Vagina (tissue), 2 donors: Measurements from ENCODE around the gene ANKRD11. TPM values are rescaled to one million over a fixed set of nuclear protein-coding genes. Genes with fewer than 3 reads are reported as not detected.

Source experiments
- DNase-seq, 2 donors: peaks; one replicate each; pipeline ENCODE4 v3.0.0-alpha.2; 2017; ENCODE audit errors: extremely low spot score in 2 of 2
- H3K27ac ChIP-seq: fragments of 200-600 bp; sonication (generic); one replicate; pipeline ENCODE4 v1.5.1; 2019
- H3K27me3 ChIP-seq: fragments of 200-600 bp; sonication (generic); one replicate; pipeline ENCODE4 v1.5.1; 2019
- H3K36me3 ChIP-seq, 2 donors: fragments of 200-600 bp; sonication (generic); one replicate each; pipeline ENCODE4 v1.5.1; 2017 to 2019
- H3K4me1 ChIP-seq: fragments of 200-600 bp; sonication (generic); one replicate; pipeline ENCODE4 v1.5.1; 2019
- H3K4me3 ChIP-seq, 2 donors: fragments of 200-600 bp; sonication (generic); 1 replicate in 1 of 2; 2 replicates in 1 of 2; pipeline ENCODE4 v1.5.1; 2016 to 2019
- H3K9me3 ChIP-seq: fragments of 200-600 bp; sonication (generic); one replicate; pipeline ENCODE4 v1.5.1; 2019
- CTCF ChIP-seq, 3 experiments: fragments of 450-650 bp in 2 of 3; fragments of 200-600 bp in 1 of 3; sonication (generic) in 1 of 3; IDR thresholded peaks; one replicate each; pipeline ENCODE4 v1.5.1; 2017 to 2019; ENCODE audit warnings: antibody characterized with exemption in 3 of 3, mild to moderate bottlenecking in 2 of 3, moderate library complexity in 2 of 3
- POLR2A ChIP-seq, 2 donors: fragments of 450-650 bp; IDR thresholded peaks; one replicate each; pipeline ENCODE4 v1.6.1; 2017; ENCODE audit warnings: antibody characterized with exemption in 2 of 2, mild to moderate bottlenecking in 2 of 2, moderate library complexity in 2 of 2
- POLR2AphosphoS5 ChIP-seq, 2 donors: sonication (generic); formaldehyde crosslinking; IDR thresholded peaks; one replicate each; pipeline ENCODE4 v1.9.0; 2017; ENCODE audit warnings: antibody characterized with exemption in 2 of 2, mild to moderate bottlenecking in 2 of 2, low read depth in 1 of 2; ENCODE audit not compliant: insufficient read depth in 1 of 2
- intact Hi-C: fragments of 100-400 bp; cut with DNase I; formaldehyde crosslinking; loops from one replicate; pipeline ENCODE4 v1.15.1; 2023
- total RNA-seq: library from RNA; depleted of rRNA; stranded (reverse); fragments of >200 nt; gene quantifications from one replicate; pipeline ENCODE4 v1.2.3, GENCODE V29; 2016

ANKRD11 gene
- total RNA-seq, 1 donor from 2014 or later: 135 TPM

GRCh38 chr16:89326721-89327120 is 163.6 kb downstream of the ANKRD11 start:
- TF ChIP-seq POLR2A (IDR thresholded peaks at IDR 0.05) (no peak), POLR2AphosphoS5 (IDR thresholded peaks at IDR 0.05; ENCODE audit: insufficient read depth in 1 of 2, low read depth in 1 of 2) (no peak), CTCF (IDR thresholded peaks at IDR 0.05) (no peak)
- no peak overlapping the region for H3K4me3 ChIP-seq
- no peaks in the 10 kb centered on the region for H3K36me3 ChIP-seq
- H3K27ac ChIP-seq: peak overlapping the region; percentile 74
- no peaks in the 10 kb centered on the region for H3K9me3 ChIP-seq
- intact Hi-C loops: no loop called here
- H3K27me3 ChIP-seq: no peaks in the 10 kb centered on the region
- H3K4me1 ChIP-seq: peaks cover 82% of the 10 kb centered on the region
- DNase-seq: no peak

- Histone ChIP-seq H3K9me3 (no peaks in the 10 kb centered on the region), H3K27ac (peak overlapping the region; percentile 74), H3K36me3 (no peaks in the 10 kb centered on the region), H3K4me3 (no peak overlapping the region), H3K27me3 (no peaks in the 10 kb centered on the region), H3K4me1 (peaks cover 82% of the 10 kb centered on the region)
- intact Hi-C loops: no loop called here
- TF ChIP-seq POLR2AphosphoS5 (IDR thresholded peaks at IDR 0.05; ENCODE audit: insufficient read depth in 1 of 2, low read depth in 1 of 2) (peak; percentile 17 to 91), POLR2A (IDR thresholded peaks at IDR 0.05) (no peak)
- DNase-seq: no peak
Measured at GRCh38 chr16:89325861-89326471, 164.4 kb downstream of the ANKRD11 start.

GRCh38 chr16:89324056-89325010 is 166.0 kb downstream of the ANKRD11 start:
- H3K27me3 ChIP-seq: no peaks in the 10 kb centered on the region
- H3K36me3 ChIP-seq: no peaks in the 10 kb centered on the region
- H3K9me3 ChIP-seq: no peaks in the 10 kb centered on the region
- H3K27ac ChIP-seq: peak overlapping the region; percentile 74
- no peak for DNase-seq
- no peak overlapping the region for H3K4me3 ChIP-seq
- TF ChIP-seq POLR2AphosphoS5 (IDR thresholded peaks at IDR 0.05; ENCODE audit: insufficient read depth in 1 of 2, low read depth in 1 of 2) (no peak), CTCF (IDR thresholded peaks at IDR 0.05) (no peak), POLR2A (IDR thresholded peaks at IDR 0.05) (no peak)
- intact Hi-C loops: loop anchor here (5.0 kb wide), 1 partner anchor 183 kb away; the partner anchor contains the start of gene SPG7
- H3K4me1 ChIP-seq: peaks cover 82% of the 10 kb centered on the region

- no peak for TF ChIP-seq CTCF (IDR thresholded peaks at IDR 0.05)
- TF ChIP-seq POLR2AphosphoS5 (IDR thresholded peaks at IDR 0.05; ENCODE audit: insufficient read depth in 1 of 2, low read depth in 1 of 2): no peak
- no peak for TF ChIP-seq POLR2A (IDR thresholded peaks at IDR 0.05)
- intact Hi-C loops: loop anchor here (5.0 kb wide), 1 partner anchor 184 kb away; the partner anchor contains the start of gene SPG7
- Histone ChIP-seq H3K4me1 (peaks cover 88% of the 10 kb centered on the region), H3K27me3 (no peaks in the 10 kb centered on the region), H3K4me3 (no peak overlapping the region), H3K36me3 (no peaks in the 10 kb centered on the region), H3K27ac (peak overlapping the region; percentile 9), H3K9me3 (no peaks in the 10 kb centered on the region)
- no peak for DNase-seq
Measured at GRCh38 chr16:89323120-89323960, 167.0 kb downstream of the ANKRD11 start.
